Stimulated activated CD8-positive, alpha-beta memory T cell treated with anti-CD3 and anti-CD28 coated beads, Interleukin-15, amount 100 ng/mL, for 24 hours (primary cell): ENCODE data around the gene GAS2L2.

Source experiments
- DNase-seq: peaks from one replicate; pipeline ENCODE4 v3.0.0-alpha.2; 2020; ENCODE audit warnings: low read depth

GAS2L2 gene

DNA sequence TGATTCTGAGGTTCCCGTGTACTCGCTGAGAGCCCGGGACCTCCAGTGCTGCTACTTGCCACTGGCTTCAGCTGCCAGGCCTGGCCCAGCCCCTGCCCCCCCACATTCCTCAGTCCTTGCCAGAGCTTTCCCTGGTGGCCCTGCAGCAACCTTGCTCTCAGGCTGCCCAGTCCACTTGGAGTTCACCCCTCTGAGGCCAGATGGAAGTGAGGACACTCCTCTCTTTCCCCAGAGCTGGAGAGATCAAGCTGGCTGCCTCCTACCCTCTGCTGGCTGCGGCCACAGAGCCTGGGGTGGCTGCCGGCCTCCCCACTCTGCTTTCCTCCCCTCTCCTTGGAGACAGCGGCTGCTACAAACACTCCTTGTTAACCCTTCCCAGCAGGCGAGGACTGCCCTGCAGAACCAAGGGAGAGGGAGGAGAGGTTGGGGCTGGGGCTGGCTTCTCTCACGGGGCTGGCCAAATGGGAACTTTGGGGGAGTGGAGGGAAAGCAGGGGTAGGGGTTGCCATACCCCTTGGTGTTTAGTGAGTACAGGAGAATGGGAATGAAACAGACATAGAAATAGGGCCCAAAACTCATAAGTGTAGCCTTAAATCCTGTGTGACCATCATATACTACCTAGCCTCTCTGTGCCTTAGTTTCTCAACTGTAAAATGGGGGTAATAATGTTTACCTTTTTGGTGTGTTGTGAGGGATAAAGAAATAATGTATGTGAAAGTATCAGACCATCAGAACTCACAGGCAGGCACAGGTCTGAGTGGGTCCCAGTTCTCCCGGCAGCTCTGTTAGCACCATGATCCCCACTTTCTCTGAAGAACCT, at the start of gene GAS2L2:
Gene GAS2L2 (minus strand): TSS at position 295 of the 820 bp plus-strand sequence. CDS start 389 bp downstream, outside the sequence.
- DNase-seq: no peak

DNA sequence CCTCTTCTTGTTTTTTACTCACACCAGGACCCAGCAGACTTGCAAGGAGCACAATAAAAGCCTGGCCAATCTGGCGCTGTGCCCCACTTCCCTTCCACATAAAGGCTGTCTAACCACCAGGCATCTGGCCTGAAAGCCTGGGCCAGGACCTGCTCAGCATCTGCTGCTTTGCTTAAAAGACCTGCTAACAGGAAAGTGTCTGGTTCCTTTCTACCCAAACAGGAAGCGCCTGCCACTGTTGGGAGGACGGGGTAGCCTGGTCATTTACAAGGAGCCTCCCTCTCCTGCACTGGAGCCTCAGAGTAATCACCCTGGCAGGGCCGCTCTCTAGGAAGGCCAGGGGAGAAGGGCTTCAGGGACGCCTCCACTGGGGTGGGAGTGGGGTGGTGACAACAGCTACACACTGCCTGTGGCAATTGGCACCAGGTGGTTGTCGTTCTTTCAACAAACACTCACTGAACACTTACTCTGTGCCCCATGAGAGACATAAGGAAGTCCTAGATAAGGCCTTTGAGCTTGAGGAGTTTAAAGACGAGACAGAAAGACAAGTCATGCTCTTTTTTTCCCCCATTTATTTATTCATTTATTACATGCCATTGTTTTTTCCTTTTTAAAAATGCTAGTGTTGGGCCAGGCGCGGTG, 48.7 kb upstream of the GAS2L2 start:
- no peak for DNase-seq

DNA sequence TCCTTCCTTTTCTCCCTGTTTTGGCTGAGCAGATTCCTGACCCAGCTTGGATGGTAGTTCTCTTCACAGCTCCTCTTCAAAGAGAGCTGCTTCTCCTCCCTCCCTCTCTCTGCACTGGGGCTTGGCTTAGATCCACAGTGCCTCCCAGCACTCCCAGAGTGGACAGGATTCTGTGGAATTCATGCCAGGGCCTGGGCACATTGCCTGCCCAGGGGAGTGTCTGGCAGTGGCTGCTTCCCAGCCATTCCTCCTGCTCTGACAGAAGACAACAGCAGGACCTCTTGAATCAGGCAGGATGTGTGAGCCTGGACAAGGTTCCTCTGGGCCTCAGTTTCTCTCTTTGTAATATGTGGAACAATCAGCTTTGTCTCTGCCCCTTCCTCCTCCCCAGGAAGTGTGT, 46.9 kb upstream of the GAS2L2 start:
- DNase-seq: no peak

DNA sequence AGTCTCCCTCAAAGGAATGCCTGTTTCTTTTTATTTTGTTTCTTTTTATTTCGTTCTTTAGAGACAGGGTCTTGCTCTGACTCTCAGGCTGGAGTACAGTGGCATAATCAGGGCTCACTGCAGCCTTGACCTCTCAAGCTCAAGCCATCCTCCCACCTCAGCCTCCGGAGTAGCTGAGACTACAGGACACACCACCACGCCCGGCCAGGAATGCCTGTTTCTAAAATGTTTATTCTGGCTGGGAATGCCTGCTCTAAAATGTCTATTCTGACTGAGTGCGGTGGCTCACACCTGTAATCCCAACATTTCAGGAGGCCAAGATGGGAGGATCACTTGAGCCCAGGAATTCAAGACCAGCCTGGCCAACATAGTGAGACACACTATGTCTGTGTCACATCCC, 44.9 kb upstream of the GAS2L2 start:
- no peak for DNase-seq

DNA sequence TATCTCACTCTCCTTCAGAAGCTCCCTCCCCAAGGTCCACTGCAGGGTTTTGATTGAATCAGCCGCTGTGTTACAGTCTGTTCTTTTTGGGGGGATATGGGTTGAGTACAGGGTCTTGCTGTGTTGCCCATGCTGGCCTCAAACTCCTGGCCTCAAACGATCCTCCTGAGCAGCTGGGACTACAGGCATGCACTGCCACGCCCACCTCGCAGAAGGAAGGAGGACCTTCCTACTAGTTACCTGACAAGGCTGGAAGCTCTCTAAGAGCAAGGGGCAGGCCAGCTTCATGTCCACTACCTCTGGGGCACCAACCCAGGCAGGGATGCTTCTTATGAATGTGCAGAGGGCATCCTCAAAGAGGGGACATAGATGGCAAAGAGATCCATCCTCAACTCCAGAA, 44.3 kb upstream of the GAS2L2 start:
- no peak for DNase-seq

DNA sequence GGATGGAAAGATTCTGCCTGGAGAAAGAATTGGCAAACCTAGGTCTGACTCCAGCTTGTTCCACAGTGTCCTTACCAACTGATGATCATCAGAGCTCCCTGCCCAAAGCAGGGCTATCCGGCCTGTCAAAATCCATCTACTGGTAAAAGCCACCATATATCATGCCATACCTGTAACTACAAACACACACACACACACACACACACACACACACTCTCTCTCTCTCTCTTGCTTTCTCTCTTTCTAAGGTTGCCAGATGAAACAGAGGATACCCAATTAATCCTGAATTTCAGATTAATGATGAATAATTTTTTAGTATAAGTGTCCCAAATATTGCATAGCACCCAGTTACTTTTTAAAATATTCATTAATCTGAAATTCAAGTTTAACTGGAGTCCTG, 43.9 kb upstream of the GAS2L2 start:
- no peak for DNase-seq

DNA sequence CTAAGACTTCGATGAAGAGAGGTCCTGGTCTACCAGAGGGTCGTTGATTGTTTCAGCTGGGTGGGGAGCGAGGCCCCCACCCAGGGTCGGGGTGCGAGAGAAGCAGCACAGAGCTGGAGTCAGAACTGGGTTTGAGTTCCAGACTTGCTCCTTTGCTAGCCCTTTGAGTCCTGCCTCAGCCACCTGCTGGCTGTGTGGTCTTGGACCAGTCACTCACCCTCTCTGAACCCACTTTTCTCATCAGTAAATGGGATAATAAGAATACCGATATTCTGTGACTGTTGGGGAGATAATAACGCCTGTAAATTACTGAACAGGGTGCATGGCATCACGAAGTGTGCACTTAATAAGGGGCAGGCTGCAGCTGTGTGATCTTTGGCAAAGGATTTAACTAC, 42.8 kb upstream of the GAS2L2 start:
- DNase-seq: no peak

DNA sequence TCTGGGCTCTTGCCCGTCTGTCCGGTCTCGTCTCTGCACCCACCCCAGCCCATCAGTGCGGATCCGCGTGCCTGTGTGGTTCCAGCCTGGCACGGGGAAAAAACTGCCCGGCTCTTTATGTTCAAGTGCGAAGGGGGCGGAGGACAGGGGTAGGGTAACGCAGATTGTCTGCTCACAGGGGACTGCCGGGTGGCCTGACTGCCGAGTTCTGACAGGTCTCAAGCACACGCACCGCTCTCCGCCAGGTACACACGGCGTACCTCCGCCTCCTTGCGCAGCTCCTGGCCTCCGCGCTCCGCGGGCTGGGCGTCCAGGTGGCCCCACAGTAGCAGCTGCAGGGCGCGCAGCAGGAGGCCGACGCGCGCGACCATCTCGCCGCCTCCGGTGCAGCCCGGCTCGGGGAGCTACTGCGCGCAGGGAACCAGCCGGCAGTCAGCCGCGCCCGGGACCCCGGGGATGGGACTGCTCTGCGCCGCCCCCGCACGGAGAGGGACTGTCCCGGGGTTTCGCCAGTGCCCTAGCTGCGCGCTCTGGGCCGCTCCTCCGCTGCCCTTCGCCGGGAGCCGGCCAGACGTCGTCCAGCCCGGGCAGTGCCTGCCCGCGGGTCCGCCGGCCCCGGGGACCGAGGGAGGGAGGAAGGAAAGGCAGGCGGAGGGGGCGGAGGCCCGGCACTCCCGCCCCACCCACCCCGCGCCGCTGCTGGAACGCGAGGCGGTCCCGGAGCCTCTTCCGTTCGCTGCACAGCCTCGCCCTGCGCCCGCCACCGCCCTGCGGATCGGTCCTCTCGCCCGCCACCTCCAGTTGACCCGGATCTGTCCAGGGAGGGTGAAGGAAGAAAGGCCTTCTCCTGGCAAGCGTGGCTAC, 42.2 kb upstream of the GAS2L2 start, which contains the start of gene MMP28:
Gene MMP28 (minus strand): TSS at position 635 of the 864 bp plus-strand sequence. CDS start 264 bp downstream, at position 371.
- DNase-seq: no peak

DNA sequence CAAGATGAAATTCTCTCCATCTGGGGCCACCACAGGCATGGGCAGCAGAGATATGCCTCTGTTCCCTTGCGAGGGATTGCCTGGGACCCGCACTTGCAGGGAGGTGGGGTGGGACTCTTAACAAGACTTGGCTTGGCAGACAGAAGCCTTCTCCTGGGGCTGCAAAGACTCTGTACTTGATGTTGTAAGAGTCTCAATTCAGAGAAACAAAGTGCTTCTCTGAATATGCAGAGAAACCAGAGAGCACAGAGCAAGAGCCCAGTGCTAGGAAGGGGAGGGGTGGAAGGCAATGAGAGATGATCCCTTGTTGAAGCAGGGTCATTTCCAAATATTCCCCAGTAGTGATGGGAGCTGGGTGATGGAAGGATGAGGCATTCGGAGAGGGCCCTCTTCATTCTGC, 40.2 kb upstream of the GAS2L2 start:
- no peak for DNase-seq

DNA sequence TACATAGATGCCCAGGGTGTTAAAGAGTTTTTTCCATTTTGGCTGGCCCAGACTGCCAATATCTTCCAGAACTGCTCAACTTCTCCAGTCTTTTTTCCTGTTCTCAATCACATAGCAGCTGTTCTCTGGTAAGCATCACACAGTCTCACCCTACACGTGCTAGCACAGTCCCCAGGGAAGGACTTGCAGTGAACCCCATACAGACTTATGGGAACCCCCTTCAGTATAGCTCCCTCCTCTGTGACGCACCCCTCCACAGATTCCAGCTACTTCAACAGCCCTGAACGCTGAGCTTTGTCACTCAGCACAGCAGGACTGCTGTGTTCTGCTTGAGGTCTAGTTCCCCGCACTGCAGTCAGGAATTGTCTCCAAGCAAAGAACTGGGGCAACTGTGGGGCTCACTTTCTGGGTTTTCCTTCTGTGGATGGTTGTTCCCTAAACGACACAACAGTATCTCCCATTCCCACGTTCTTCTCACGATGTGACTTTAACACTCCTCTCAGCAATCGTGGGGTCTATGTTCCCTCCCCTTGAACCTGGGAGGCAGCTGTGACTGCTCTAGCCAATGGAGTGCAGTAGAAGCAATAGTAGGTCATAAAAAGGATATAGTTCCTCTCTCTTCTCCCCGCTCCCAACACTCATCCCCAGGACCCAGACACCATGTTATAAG, 38.8 kb upstream of the GAS2L2 start:
- DNase-seq: no peak

DNA sequence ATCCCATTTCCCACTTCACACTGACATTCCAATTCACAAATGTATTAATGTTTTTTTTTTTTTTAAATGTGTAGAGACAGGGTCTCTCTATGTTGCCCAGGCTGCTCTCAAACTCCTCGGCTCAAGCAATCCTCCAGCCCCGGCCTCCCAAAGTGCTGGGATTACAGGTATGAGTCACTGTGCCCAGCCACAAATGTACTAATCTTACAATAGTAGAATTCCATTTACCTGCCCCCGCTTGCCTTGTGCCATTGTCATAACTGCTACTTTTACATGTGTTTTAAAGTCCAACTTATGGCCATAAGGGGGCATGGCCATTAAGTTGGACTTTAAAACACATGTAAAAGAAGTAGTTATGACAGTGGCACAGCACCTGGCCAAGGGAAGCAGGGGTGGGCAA, 37.8 kb upstream of the GAS2L2 start:
- DNase-seq: no peak

DNA sequence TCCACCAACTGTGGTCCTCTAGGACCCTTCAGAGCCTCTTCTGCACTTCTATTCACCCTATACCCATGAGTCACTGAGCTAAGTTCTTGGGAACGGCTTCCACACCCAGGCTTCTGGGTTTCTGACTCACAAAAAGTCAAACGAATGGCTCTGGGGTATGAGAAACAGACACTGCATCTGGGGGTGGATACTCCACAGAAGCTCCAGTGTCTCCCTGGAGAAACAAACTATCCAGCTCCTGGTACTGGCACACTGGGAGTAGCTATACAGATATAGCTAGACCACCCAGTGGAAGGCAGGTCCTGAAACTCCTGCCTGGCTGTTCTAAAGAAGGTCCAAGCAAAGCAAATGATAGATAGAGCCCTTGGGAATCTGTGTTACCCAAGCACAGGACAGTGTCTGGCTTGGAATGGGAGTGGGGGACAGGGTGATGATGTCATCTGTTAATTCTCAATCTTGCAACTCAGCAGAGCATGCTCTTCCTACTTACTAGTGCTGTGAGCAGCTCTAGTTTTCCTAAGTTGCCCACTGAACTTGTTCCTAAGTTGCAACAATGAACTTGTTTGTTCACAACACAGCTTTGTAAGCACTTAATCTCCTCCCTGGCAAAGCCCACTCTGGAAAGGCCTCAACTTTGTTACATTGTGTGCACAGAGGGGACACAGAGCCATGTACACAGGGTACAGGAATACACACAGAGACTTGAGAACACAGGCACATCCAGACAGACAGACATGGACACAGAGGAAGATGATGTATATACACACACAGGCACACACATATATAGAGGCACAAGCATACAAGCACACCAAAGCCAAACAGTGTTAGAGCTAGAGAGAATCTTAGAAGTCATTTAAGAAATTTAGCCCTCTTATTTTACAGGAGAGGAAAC, 35.7 kb upstream of the GAS2L2 start:
- DNase-seq: no peak

DNA sequence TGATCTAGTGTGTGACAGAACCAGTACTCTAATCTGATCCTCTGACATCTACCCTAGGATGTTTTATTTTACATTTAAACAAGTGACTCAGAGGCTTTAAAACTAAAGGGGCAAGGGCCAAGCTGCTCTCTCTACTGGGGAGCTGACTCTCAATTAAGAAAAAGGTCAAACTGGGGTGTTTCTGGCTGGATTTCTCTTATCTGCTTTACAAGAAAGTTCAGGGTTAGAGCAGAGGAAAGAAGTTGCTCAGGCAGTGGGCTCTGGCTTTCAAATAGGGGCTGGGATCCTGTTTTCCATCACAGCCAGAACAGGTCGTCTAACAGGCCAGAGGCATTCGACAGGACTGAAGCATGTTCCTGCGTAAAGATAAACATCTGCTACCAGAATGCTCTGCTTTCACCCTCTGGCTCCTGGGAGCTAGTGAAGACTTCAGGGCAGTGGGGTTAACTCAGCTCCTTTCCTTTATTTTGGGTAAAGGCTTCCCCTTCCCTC, 33.9 kb upstream of the GAS2L2 start:
- DNase-seq: no peak

DNA sequence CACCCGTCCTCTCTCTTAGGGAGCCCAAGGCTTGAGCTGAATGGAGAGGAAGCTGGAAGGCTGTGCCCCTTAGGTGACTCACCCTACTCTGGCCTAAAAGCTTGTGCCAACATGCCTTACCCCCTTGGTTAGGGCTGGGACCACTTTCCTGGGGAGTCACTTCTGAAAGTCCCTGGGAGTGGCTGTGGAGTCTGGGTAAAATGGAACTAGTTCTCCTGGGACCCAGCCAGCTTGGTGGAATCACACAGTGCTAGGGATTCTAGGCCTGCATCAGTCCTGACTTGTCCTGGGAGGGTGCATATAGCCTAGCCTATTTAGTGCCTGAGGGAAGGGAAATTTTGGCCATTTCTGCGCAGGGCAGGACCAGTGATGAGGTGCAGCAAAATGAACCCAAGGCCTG, 31.9 kb upstream of the GAS2L2 start:
- no peak for DNase-seq

DNA sequence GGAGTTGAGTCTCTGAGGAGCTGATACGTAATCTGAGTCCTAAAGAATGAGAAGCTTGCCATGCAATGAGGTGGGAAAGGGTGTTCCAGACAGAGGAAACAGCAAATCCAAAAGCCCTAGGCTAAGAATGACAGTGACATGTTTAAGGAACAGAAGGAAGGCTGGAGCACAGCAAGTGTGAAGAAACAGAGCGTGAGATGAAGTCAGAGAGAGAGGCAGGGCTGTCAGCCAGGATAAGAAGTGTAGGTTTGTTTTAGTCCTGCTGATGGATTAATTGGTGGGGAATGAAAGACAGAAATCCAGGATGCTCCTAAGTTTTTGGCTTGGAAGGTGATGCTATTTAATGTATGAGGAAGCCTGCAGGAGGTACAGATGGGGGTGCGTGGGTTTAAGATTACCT, 27.9 kb upstream of the GAS2L2 start:
- no peak for DNase-seq

DNA sequence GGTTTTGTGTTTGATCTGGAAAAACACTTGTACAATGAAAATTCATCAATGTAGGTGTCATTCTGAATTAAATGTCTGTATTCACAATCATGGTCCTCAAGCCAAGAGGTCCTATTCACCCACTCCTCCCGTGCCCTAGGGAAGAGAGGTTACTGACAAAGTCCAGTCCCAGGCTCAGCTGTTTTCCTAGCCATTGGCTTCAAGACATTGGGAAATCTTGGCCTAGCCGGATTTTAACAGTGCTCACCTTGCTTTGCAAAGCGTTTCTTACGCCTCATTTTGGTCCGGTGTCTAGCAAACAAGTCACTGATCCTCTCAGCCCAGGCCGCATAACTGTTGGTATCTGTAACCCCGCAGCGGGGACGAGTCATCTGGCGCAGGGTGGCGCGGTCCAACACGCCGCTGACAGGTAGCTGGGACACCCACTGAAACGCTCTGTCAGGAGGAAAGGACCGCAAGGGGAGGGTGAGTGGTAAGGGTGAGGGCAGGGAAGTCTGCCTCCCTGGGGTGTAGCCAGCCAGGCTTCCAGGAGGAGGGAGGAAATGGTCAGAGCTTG, 25.7 kb upstream of the GAS2L2 start:
- DNase-seq: no peak

DNA sequence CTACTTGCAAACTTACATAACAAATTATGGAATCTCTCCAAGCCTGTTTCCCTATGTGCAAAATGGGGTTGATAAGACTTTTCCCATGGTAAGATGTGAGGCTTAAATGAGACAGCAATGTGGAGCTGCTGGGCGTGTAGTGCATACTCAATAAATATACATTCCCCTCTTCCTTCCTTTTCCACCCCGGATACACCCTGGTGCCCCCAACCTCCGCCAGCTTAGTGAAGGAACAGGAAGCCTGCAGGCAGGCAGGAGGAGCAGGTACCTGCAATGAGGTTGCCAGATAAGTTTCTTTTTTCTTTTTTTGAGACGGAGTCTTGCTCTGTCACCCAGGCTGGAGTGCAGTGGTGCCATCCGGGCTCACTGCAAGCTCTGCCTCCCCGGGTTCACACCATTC, 22.5 kb upstream of the GAS2L2 start:
- DNase-seq: no peak

DNA sequence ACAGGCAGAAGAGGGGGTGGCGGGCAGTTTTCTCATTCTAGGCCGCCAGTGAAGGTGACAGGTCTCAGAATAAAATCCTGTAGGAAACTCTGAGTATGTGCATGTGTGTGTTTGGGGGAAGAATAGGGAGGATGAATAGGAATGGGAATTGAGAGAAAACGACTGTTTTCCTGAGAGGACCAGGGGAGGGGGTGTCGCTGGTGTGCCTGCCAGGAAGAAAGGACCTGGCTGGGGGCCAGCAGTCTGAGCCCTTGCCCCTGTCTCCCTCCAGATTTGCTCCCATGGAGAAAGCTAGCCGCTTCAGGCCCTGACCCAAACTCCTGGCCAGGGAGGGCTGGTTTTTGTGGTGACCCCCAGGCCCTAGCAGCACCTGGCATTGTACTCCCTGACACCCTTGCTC, 22.0 kb upstream of the GAS2L2 start:
- no peak for DNase-seq

DNA sequence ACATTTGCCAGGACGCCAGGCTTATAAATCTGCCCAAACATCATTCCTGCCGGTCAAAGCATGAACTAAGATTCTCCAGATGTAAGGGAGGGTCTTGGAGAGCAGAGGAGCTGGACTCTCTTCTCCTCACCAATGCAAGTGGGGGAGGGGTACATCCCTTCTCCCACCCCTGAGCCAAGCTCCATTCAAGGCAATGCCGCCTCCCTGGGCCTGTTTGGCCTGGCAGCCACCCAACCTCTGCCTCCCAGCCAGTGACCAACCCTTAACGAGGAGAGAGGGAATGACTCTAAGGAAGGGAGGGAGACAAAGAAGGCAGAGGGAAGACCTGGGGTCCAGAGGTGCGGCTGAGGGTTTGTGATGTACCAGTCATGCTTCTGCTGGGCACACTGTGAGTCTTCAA, 21.5 kb upstream of the GAS2L2 start:
- DNase-seq: no peak

DNA sequence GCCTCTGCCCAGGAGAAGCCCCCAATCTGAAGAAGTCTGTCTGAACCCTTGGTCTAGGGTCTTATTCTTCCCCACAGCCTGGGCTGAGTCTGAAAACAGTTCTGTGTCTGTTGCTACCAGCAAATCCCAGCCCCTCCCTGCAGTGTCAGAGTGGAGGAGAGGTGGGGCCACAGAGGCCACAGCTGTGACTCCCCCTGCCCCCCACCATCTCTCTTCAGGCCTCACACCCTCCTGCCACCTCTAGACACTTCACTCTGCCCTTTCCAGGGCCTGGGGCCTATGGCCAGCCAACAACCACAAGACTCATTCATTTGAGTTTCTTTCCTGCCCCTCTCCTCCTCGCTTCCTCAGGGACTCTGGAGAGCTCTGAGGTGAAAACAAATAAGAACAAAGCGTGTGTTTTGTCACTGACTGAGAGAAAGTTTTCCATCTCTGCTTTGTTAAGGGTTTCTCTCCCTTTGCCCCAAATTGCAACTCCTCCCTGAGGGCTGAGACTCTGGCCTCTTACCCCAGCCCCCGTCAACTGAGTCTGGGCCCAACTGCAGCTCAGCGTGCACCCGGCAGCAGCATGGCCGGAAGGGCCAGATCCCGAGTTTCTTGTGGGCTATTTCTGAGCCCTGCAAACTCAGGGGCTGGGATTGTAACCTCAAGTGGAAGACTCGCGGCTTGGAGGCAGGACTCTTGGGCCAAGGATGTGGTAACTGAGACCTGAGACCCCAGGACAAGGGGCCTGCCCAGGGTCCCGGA, 20.8 kb upstream of the GAS2L2 start:
- DNase-seq: no peak
